Epithelial cell of esophagus (primary cell): Measurements from ENCODE around the gene ZSCAN32.

Experiments
- DNase-seq: peaks from one replicate; pipeline ENCODE4 v3.0.0; 2010; ENCODE audit warnings: low read depth
- H3K4me3 ChIP-seq: 2 replicates; pipeline ENCODE4 v1.5.1; 2011; ENCODE audit warnings: mild to moderate bottlenecking, low read length, control low read depth
- TF ChIP-seq, protein P1 (sequence below): IDR thresholded peaks from 2 replicates; pipeline ENCODE4 v1.5.1; 2011; ENCODE audit warnings: low read depth, mild to moderate bottlenecking, low read length, control low read depth, inconsistent platforms; ENCODE audit not compliant: insufficient read depth; ENCODE audit errors: missing control alignments

Gene ZSCAN32

DNA sequence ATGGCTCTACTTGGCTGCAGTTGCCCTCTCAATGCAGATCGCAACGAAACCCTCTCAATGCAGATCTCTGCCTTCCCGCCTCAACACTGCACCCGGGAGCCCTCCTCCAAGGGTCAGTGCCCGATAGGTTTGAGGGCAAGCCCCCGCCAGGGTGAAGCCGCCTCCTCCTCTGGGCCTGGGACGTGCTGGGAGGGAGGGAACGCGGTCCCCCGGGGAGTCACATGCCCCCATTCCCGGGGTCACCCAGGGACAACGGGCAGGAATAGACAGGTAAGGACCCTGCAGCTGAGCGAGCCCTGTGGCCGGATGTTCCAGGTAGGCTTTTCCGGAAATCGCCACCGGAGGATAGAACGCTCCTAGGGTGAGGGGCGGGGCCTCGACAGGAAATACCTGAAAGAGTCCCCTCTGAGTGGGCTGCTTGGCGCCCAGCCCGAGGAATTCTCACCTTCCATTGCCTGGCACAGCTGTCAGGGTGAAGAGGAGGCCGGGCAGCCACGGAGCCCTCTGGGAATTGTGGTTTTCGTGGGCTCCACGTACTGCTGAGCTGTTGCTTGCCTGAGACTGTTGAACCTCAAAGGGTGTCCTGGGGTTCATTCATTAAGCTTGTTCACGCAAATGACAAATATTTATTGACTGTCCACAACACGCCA is 13.1 kb upstream of the ZSCAN32 start:
- TF ChIP-seq, protein P1, sequence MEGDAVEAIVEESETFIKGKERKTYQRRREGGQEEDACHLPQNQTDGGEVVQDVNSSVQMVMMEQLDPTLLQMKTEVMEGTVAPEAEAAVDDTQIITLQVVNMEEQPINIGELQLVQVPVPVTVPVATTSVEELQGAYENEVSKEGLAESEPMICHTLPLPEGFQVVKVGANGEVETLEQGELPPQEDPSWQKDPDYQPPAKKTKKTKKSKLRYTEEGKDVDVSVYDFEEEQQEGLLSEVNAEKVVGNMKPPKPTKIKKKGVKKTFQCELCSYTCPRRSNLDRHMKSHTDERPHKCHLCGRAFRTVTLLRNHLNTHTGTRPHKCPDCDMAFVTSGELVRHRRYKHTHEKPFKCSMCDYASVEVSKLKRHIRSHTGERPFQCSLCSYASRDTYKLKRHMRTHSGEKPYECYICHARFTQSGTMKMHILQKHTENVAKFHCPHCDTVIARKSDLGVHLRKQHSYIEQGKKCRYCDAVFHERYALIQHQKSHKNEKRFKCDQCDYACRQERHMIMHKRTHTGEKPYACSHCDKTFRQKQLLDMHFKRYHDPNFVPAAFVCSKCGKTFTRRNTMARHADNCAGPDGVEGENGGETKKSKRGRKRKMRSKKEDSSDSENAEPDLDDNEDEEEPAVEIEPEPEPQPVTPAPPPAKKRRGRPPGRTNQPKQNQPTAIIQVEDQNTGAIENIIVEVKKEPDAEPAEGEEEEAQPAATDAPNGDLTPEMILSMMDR = no peak
- no peak overlapping the region for H3K4me3 ChIP-seq
- peak; percentile 17 for DNase-seq

DNA sequence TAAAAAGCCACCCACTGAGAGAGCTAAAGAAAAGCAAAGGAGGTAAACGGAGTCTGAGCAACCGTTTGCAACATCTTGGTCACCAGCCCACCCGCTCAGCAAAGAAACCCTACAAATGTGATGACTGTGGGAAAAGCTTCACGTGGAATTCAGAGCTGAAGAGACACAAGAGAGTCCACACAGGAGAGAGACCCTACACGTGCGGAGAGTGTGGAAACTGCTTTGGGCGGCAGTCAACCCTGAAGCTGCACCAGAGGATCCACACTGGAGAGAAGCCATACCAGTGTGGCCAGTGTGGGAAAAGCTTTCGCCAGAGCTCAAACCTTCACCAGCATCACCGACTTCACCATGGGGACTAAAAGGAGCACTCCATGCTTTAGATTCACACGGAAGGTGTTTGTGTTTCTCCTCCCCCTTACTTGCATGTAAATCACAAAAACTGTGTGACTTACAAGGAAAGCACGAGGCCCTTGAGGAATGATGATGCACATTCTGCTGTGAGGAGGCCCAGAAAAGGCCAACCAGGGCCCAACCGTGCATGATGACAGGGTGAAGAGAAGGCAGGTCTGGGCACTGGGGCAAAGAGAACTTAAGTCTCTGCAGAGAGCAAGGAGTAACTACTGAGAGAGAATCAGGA is 7.9 kb upstream of the ZSCAN32 start:
- DNase-seq = no peak
- TF ChIP-seq, protein P1 = no peak
- H3K4me3 ChIP-seq = no peak overlapping the region

GRCh38 chr16:3401719-3402397 is 1.1 kb upstream of the ZSCAN32 start:
- peak; percentile 8 for DNase-seq
- TF ChIP-seq, protein P1 = no peak
- peak overlapping the region; percentile 78 for H3K4me3 ChIP-seq

GRCh38 chr16:3400446-3400778 is 392 bp downstream of the ZSCAN32 start:
- peak overlapping the region; percentile 78 for H3K4me3 ChIP-seq
- DNase-seq = peak; percentile 2
- TF ChIP-seq, protein P1 = no peak

- no peak for DNase-seq
- no peak overlapping the region for H3K4me3 ChIP-seq
- TF ChIP-seq, protein P1 = no peak
These were observed 11.0 kb downstream of the ZSCAN32 start for GRCh38 chr16:3389663-3390338.

DNA sequence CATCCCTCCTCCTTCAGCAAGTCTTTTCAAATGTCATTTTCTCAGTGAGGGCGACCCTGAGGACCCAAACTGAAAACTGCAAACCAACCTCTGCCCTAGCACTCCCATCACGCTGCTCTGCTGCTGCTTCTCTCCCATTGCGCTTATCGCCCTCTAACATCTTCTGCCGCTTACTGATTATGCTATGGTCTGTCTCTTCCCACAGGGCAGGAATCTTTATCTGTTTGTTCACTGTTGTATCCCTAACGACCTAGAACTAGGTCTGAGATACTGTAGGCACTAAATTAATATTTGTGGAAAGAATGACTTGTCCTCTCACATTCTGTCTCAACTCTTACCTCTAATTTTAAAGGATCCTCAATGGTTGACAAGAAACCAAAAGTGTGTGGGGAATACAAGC is 12.5 kb downstream of the ZSCAN32 start:
- no peak overlapping the region for H3K4me3 ChIP-seq
- TF ChIP-seq, protein P1 = no peak
- no peak for DNase-seq
